ENCODE measurements around the gene EPPIN. TPM values are rescaled to one million over a fixed set of nuclear protein-coding genes. Genes with fewer than 3 reads are reported as not detected.

EPPIN gene
- total and polyA plus RNA-seq, 2 donors (not counting 1 experiment from before 2014, with no cell fraction given): not detected

- intact Hi-C loops (cut with micrococcal nuclease): no loop called here
- ChIA-PET POLR2A (no interaction called here), CTCF (interaction anchor here (1.5 kb wide), 1 partner anchor 187 kb away, joined by 4 read pairs; no protein-coding TSS in a partner anchor)
- Histone ChIP-seq H4K20me1 (ENCODE audit: control insufficient read depth, insufficient read depth, low read length, poor library complexity, severe bottlenecking) (no peaks in the 10 kb centered on the region), H3K4me2 (replicated peaks; ENCODE audit: low read depth, low read length, poor library complexity, severe bottlenecking) (no peak overlapping the region), H3K27me3 (replicated peaks in 1 of 4; ENCODE audit: control extremely low read depth in 1 of 4, control insufficient read depth in 3 of 4, insufficient read depth in 4 of 4, low read length in 3 of 4) (peaks cover 0 to 8% (median 4%) of the 10 kb centered on the region in 4 experiments), H3K79me2 (ENCODE audit: control insufficient read depth, insufficient read depth, low read length) (no peaks in the 10 kb centered on the region), H3K9ac (ENCODE audit: low read length) (no peak overlapping the region), H3K4me1 (ENCODE audit: control insufficient read depth in 2 of 2, insufficient read depth in 2 of 2, low read length in 2 of 2) (no peaks in the 10 kb centered on the region), H3K9me3 (ENCODE audit: control extremely low read depth in 1 of 3, control insufficient read depth in 2 of 3, insufficient read depth in 1 of 3, low read length in 2 of 3) (no peaks in the 10 kb centered on the region), H3K4me3 (ENCODE audit: control extremely low read depth in 1 of 5, extremely low read depth in 1 of 5, insufficient read depth in 1 of 5, low read depth in 2 of 5, low read length in 4 of 5) (no peak overlapping the region), H3K27ac (ENCODE audit: low read length in 2 of 2) (no peak overlapping the region), H2AFZ (ENCODE audit: insufficient read depth, low read depth, low read length, poor library complexity, severe bottlenecking) (no peak overlapping the region), H3K36me3 (replicated peaks in 1 of 2; ENCODE audit: control extremely low read depth in 1 of 2, control insufficient read depth in 1 of 2, extremely low read depth in 1 of 2, insufficient read depth in 2 of 2, low read length in 1 of 2) (no peaks in the 10 kb centered on the region)
- no peak for TF ChIP-seq EZH2 (IDR thresholded peaks at IDR 0.05; ENCODE audit: borderline replicate concordance, insufficient read depth, low read depth, low read length, poor library complexity, severe bottlenecking)
- TF ChIP-seq CTCF (IDR thresholded peaks at IDR 0.05): no peak
- no peak for DNase-seq
- H3K27me3 Mint-ChIP-seq: peaks cover 33% of the 10 kb centered on the region
- no peak overlapping the region for H3K4me3 Mint-ChIP-seq
- WGBS (ENCODE audit: insufficient coverage): 67% methylated on average over 2 of the region's 3 CpGs
- no peaks in the 10 kb centered on the region for H3K9me3 Mint-ChIP-seq (ENCODE audit: insufficient read depth)
- no peaks in the 10 kb centered on the region for H3K4me1 Mint-ChIP-seq
- H3K27ac Mint-ChIP-seq: no peak overlapping the region
- no peak for ATAC-seq (ENCODE audit: low read depth)
Observed at GRCh38 chr20:45583502-45583901, 36.3 kb upstream of the EPPIN start.

- Mint-ChIP-seq H3K9me3 (ENCODE audit: insufficient read depth) (no peaks in the 10 kb centered on the region), H3K4me1 (no peaks in the 10 kb centered on the region), H3K4me3 (no peak overlapping the region), H3K27me3 (peaks cover 35% of the 10 kb centered on the region), H3K27ac (no peak overlapping the region)
- TF ChIP-seq EZH2 (IDR thresholded peaks at IDR 0.05; ENCODE audit: borderline replicate concordance, insufficient read depth, low read depth, low read length, poor library complexity, severe bottlenecking) (no peak), CTCF (IDR thresholded peaks at IDR 0.05) (no peak)
- Histone ChIP-seq H3K4me1 (ENCODE audit: control insufficient read depth in 2 of 2, insufficient read depth in 2 of 2, low read length in 2 of 2) (no peaks in the 10 kb centered on the region), H2AFZ (ENCODE audit: insufficient read depth, low read depth, low read length, poor library complexity, severe bottlenecking) (no peak overlapping the region), H3K27ac (ENCODE audit: low read length in 2 of 2) (no peak overlapping the region), H3K27me3 (replicated peaks in 1 of 4; ENCODE audit: control extremely low read depth in 1 of 4, control insufficient read depth in 3 of 4, insufficient read depth in 4 of 4, low read length in 3 of 4) (peaks cover 0 to 8% (median 4%) of the 10 kb centered on the region in 4 experiments), H3K9me3 (ENCODE audit: control extremely low read depth in 1 of 3, control insufficient read depth in 2 of 3, insufficient read depth in 1 of 3, low read length in 2 of 3) (no peaks in the 10 kb centered on the region), H3K4me2 (replicated peaks; ENCODE audit: low read depth, low read length, poor library complexity, severe bottlenecking) (no peak overlapping the region), H3K79me2 (ENCODE audit: control insufficient read depth, insufficient read depth, low read length) (no peaks in the 10 kb centered on the region), H4K20me1 (ENCODE audit: control insufficient read depth, insufficient read depth, low read length, poor library complexity, severe bottlenecking) (no peaks in the 10 kb centered on the region), H3K9ac (ENCODE audit: low read length) (no peak overlapping the region), H3K36me3 (replicated peaks in 1 of 2; ENCODE audit: control extremely low read depth in 1 of 2, control insufficient read depth in 1 of 2, extremely low read depth in 1 of 2, insufficient read depth in 2 of 2, low read length in 1 of 2) (no peaks in the 10 kb centered on the region), H3K4me3 (ENCODE audit: control extremely low read depth in 1 of 5, extremely low read depth in 1 of 5, insufficient read depth in 1 of 5, low read depth in 2 of 5, low read length in 4 of 5) (no peak overlapping the region)
- intact Hi-C loops (cut with micrococcal nuclease): no loop called here
- ATAC-seq (ENCODE audit: low read depth): no peak
- CTCF ChIA-PET: no interaction called here
- POLR2A ChIA-PET: no interaction called here
- DNase-seq: no peak
Observed at GRCh38 chr20:45581702-45582101, 34.5 kb upstream of the EPPIN start.

Measured in B cell (primary cell).